HG03558 (cell line): ENCODE data around the gene GTF2H3.

Source experiments
- ATAC-seq: cut with Tn5 transposase; IDR thresholded peaks from one replicate; pipeline ENCODE4 v1.9.1; 2021; ENCODE audit warnings: moderate number of reproducible peaks; ENCODE audit not compliant: unreplicated experiment; ENCODE audit errors: extremely low read depth

The GTF2H3 gene

DNA sequence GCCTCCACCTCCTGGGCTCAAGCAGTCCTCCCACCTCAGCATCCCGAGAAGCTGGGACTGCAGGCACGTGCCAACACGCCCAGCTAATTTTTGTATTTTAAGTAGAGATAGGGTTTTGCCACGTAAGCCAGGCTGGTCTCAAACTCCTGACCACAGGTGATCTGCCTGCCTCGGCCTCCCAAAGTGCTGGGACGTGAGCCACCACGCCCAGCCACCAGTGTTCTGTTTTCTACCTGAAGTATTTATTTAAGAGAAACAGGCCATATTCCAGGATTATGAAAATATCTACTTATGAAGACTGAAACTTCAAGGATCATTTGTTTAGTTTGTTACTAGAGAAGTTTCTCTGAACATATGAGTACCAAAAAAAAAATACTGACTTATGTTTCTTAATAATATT lies 10.3 kb downstream of the GTF2H3 start:
- no peak for ATAC-seq

DNA sequence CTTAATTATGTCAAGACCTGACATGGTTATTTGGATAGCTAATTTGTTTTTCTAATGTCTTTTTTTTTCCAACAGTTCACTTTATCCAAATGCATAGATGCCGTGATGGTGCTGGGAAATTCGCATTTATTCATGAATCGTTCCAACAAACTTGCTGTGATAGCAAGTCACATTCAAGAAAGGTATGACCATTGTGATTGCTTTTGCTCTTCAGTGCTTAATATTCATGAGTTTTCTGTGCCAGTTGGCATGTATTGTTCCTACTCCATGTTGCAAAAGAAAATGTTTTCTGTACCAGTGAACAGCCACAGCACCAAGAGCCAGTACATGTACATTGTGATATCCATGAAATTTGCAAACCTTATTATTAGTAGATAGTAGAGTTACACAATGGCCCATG lies 11.8 kb downstream of the GTF2H3 start:
- no peak for ATAC-seq

DNA sequence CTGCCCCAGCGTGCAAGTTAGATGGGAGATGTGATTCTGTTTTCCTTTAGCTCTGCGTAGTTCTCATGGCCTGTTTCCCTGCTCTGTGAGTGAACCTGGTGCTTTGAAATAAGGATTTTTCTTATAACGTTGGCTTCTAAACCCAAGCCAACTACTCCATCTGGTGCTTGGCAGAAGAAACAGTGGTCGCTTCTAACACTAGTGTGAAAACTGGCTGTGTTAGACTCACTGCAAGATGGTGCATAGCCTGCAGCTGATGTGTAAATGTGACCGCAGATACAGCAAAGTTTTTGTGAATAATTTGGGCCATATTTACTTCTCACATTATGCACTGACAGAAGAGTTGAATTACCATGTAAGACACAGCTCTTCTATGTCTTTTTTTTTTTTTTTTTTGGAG lies 12.2 kb downstream of the GTF2H3 start:
- no peak for ATAC-seq

DNA sequence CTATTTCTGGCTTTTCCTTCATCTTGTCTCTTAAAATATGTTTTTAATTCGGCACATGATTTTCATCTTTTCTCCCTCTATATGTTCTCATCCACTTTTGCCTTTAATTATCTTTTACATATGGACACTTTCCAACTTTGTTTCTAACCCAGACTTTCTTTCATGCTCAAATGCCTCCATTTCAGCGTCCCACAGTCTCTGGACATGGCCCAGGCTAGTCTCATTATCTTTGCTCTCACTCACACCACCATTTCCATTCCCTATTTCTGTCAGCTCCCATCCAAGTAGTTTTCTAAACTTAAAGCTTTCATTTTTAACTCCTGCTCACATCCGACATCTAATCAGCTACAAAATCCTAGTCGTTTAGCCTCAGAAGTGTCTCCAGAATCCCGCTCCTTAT lies 14.8 kb downstream of the GTF2H3 start:
- ATAC-seq, result no peak

DNA sequence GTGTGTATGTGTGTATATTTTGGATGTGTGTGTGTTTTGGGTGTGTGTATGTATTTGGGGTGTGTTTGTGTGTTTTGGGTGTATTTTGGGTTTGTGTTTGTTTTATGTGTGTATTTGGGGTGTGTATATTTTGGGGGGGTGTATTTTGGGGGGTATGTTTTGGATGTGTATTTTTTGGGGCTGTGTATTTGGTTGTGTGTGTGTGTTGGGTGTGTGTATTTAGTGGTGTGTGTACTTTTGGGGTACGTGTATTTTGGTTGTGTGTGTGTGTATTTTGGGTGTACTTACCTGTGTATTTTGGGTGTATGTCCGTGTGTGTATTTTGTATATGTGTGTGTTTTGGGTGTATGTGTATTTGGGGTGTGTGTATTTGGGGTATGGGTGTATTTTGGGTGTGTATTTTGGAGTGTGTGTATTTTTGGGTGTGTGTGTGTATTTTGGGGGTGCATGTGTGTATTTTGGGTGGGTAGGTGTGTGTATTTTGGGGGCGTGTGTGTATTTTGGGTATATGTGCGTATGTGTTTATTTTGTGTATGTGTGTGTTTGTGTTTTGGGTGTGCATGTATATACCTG lies 20.6 kb downstream of the GTF2H3 start:
- no peak for ATAC-seq

DNA sequence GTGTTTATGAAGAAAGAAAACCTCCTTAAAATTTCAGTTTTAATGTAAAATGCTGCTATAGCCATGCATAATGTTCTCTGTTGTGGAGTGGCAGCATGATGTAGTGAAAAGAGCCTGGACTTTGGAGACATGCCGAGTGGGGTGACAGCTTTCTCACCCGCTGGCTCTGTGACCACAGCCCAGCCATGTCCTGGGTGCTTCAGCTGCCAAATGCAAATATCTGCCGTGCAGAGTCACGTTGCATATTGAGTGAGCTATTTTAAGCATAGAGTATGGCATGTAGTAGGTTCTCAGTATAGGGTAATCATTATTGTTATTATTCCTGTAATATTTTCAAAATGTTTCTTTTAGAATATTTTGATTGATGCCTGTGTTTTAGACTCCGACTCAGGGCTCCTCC lies 21.8 kb downstream of the GTF2H3 start:
- peak; percentile 69 for ATAC-seq

DNA sequence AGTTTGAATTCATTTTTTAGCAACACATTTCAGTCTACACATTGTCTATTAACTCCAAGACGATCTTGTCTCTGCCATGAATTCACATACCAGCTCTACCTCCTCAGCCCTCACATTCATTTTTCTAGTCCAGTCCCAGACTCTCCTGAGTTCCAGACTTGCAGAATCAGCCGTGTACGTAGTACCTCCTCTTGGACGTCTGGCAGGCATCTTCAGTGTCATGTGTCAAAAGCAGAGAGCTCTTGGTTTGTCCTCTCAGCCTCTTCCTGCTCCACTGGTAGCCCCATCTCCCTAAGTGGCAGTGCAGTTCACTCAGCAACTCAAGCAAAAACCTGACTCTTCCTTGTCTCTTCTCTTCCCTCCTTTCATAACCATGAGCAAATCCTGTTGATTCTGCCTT lies 22.8 kb downstream of the GTF2H3 start:
- ATAC-seq, result no peak

DNA sequence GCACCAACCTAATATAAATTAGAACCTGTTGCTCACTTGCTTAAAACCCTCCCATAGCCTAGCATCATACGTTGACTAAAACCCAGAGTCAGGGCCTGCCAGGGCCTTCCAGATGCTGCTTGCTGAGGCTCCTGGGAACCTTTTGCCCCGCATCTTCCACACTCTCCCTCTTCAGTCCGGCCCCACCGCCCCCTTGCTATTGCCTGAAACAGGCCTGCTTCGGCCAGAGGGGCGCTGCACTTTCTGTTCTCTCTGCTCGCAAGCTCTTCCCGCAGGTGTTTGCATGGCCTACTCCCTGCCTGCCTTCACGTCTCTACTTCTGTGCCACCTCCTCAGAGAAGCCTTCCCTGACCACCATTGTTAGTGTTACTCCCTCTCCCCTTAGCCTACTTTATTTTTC lies 23.6 kb downstream of the GTF2H3 start:
- ATAC-seq, result no peak

DNA sequence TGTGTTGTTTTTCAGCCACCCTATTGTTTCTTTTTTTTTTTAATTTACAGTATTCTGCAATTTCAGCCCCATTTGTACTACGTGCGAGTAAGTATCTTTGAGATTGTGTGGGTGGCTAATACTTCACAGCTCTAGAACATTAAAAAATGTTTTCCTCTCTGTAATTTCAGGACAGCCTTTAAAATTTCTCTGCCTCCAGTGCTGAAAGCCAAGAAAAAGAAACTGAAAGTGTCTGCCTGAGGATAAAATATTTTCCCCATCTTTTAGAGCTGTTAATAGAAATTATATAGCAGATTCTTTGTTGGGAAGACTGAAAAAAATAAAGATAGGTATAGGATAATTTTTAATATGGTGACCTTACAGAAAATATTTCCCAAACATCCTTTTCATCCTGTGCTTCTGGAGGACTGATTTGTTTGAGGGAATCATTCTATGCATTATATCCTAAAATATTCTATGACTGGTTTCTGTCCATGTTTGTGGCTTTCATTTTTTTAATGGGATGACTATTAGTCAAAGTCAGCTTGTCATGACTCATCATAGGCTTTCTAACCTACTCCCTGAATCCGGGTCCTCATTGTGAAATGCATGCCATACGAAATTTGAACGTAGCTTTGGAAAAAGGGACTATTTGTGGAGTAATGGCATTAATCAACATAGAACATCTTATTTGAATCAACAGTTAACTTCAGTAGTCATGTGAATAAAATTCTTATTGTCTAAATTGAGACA lies 26.5 kb downstream of the GTF2H3 start:
- no peak for ATAC-seq

DNA sequence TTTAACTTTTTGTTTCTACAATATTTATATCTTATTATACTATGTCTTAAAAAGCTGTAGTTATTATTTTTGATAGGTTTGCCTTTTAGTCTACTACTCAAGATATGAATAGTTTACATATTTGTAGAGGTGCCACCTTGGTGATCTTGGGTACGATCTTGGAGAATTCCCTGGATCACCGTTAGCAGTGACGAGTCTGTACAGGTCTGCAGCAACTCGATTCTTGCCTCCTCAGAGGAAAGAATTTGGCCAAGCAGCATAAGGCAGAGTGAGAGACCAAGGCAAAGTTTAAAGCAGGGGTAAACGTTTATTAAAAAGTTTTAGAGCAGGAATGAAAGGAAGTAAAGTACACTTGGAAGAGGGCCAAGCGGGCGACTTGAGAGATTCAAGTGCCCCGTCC lies 34.1 kb downstream of the GTF2H3 start:
- ATAC-seq, result no peak

DNA sequence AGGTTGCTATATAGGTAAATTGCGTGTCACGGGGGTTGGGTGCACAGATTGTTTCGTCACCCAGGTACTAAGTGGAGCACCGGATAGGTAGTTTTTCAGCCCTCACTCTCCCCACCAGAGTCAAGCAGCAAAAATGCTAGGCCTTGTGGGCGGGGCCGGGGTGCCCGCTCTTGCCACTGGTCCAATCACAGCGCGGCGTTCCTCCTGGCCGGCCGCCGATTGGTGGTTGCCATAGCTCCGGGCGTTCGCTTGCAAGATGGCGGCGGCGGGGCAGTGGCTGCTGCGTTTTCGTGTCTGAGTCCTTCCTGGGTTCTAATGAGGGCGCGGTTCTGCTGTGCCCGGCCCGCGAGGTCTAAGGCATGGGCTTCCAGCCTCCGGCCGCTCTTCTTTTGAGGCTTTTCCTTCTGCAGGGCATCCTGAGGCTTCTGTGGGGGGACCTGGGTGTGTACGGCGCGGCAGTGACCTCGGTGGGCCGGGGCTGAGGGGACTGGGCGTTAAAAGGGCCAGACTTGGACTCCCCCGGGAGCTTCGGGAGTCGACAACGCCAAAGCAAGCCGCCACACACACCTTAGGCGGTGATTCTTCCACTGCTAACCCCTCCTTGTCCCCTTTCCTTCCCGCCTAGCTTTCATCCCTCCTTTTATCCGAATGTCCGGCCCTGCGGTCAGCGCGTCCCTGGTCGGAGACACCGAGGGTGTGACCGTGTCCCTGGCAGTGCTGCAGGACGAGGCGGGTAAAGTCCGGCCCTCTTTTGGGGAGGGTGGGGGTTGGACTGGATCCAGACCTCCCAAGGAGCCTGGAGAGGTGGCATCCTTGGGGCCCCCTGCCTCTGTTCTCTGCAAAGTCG lies 37.5 kb downstream of the GTF2H3 start, which contains the start of gene TCTN2:
Gene TCTN2, plus strand, starts transcription at position 232 of the 847 bp plus-strand sequence. Its CDS starts 128 bp downstream, at position 360.
- ATAC-seq, result peak; percentile 84

DNA sequence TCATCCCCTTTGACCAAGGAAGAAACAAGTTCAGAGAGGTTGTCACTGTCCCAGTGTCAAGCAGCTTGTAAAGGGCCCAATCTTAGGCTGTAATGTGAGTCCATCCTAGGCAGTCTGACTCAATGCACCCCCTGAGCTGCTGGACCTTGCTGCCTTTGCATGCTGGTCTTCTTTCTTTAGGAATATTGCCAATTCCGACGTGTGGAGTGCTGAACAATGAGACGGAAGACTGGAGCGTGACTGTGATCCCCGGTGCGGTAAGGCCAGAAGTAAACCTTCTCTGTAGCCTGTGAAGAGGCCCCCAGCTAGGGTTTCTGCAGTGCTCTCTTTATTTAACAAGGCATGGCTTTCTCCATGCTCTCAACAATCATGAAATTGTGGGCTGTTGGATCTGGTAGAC lies 38.2 kb downstream of the GTF2H3 start:
- ATAC-seq, result no peak

DNA sequence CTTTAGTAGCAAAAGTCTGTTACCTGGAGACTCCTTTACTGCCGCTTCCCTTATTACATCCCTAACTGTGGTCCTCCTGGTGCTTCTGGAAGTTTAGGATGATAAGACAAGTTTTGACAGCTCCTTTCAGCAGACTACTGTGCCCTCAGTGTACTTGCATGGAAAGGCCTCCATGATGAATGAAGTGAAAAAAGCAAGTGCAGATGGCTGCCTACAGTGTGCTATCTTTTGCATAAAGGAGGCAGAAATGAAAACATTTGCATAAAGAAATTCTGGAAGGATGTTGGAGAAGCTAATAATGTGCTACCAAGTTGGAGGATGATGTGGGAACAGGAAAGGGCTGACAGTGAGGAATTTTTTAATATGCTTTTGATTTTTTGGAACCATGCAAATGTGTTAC lies 41.8 kb downstream of the GTF2H3 start:
- no peak for ATAC-seq

DNA sequence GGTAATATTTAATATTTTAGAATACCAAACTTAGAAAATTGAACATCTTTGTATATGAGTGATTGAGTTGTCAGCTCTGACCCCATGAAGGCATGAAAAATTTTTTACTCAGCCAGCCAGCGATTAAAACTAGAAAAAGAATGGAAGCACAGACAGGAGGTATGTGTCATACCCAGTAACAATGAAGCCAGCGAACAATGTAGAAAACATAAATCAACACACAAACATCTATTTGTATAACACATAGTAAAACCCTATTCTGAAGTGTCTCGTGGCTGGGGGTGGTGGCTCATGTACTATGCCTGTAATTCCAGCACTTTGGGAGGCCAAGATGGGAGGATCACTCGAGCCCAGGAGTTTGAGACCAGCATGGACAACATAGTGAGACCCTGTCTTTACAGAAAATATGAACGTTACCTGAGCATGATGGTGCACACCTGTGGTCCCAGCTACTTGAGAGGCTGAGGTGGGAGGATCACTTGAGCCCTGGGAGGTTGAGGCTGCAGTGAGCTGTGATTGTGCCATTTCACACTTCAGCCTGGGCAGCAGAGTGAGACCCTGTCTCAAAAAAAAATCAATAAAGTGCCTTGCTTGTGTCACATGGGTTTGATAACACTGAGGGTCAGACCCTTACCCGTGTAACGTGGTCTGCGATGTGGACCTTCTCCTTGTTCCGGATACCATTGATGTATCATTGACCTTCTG lies 43.1 kb downstream of the GTF2H3 start:
- no peak for ATAC-seq

DNA sequence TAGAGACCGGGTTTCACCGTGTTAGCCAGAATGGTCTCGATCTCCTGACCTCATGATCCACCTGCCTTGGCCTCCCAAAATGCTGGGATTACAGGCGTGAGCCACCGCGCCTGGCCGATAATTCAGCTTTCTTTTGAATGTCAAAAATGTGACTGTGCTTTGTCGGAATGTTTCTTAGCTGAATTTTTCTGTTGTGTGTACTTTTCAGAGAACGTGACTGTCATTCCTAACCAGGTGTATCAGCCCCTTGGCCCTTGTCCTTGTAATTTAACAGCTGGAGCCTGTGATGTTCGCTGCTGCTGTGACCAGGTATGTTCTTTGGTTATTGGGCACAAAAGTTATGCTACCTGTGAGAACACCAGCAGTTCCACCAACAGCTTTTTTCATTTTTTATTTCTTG lies 45.4 kb downstream of the GTF2H3 start:
- ATAC-seq, result no peak

DNA sequence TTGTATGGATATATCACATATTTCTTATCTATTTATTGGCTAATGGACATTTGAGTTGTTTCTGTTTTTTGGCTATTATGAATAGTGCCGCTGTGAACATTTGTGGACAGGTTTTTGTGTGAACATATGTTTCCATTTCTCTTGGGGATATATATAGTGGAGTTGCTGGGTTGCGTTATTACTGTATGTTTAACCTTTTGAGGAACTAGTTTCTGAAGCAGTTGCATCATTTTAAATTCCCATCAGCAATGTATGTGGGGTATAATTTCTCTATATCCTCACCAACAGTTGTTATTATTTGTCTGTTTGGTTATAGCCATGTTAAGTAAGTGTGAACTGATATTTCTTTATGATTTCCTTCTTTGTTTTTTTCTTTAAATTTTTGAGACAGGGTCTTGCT lies 48.0 kb downstream of the GTF2H3 start:
- ATAC-seq, result no peak

DNA sequence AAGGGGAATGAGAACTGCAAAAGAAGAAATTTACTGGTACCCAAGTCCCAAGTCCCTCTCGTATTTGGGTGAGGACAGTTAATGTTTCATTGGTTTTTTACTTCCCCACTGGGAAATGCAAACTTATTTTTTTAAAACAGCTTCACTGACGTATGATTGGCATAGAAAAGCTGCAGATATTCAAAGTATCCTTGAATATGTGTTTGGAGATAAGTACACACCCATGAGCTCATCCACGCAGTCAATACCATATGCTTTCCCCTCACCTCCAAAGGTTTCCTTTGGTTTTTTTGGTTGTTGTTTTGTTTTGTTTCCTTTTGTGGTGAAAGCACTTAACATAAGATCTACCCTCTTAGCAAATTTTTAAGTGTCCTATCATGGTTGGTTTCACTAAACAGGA lies 50.3 kb downstream of the GTF2H3 start:
- ATAC-seq, result no peak

DNA sequence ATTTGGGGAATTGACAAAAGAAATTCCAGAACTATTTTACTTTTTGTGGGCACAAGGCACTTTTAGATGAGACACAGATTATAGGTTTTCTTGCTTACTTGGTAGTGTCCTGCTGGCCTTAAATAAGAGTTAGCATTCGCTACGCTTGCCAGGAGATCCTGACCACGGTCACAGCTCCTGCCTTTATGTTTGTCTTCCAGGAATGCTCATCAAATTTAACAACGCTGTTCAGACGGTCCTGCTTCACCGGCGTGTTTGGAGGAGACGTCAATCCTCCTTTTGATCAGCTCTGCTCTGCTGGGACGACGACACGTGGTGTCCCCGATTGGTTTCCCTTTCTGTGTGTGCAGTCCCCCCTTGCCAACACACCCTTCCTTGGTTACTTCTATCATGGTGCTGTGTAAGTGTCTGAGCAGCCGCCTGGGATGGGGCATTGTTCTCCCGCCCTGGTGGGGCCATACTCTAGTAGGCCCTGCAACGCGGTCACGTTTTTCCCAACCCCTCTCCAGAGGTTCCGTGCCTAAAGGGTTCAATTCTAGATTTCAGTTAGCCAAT lies 53.1 kb downstream of the GTF2H3 start:
- ATAC-seq, result no peak

DNA sequence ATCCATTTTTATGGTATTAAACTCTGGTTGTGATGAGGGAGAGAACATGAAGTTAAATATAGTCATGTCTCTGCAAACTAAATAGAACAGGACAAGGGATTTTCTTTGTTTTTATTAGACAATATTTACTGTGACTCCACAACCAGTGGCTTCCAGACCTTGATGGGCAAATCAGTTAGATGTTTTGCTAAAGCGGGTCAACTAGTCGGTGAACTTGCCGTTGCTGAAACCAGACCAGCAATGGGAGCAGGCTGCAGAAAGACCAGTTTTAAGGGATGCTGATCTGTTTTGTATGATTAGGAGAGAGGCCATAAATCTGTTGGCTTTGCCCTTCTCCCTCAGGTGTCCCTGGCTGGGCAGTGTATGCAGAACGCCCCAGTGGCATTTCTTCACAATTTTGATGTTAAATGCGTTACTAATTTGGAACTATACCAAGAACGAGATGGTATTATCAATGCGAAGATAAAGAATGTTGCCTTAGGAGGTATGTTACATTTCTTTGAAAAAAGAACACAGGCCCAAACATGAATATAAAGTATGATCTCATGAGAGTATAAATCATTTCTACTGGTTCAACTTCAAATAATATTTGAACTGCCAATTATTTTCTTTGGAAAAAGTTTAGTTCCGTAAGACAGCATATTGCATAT lies 56.7 kb downstream of the GTF2H3 start:
- no peak for ATAC-seq

DNA sequence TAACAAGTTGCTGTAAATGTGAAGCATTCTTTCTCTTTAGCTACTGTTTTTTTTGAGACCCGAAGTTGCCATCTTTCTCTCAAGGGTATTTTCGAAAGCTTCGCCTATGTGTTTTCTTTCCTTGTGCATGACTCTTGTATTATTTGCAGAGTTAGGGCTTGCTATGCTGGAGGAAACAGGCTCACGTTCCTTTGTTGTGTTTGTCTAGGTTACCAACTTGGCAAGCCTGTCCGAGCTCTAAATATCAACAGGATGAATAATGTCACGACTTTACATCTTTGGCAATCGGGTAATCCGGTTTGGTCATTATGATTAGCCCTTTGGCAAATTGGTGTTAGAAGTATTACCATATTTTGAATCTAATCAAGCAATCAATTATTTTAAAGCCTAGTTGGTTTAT lies 62.6 kb downstream of the GTF2H3 start:
- no peak for ATAC-seq
